ENCODE measurements around the gene SLC34A3.
"Not testable (repeated sequence)": the region's sequence is repeated elsewhere in the genome, so short reads cannot be mapped to it uniquely, and the experiment has no call there.

Gene SLC34A3

DNA sequence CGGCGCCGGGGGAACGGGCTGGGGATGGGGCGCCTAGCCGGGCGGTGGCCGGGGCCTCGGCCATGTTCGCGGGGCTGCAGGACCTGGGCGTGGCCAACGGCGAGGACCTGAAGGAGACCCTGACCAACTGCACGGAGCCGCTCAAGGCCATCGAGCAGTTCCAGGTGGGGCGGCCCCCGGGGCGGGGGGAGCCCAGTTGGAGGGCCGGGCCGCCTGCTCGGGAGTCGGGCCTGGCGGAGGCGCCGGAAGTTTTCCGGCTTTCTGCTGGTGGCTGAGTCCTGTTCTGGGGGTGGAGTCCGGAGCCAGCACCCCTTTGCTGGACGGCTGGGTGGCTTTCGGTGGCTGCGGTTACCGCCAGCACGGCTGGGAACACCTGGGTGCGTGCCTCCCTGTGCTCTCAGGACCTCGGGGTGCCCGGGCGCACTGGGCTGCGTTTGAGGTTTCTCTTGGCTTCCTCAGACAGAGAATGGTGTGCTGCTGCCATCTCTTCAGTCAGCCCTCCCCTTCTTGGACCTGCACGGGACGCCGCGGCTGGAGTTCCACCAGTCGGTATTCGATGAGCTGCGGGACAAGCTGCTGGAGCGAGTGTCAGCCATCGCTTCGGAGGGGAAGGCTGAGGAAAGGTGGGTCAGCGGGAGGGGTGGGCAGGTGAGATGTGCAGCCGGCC lies 24.9 kb downstream of the SLC34A3 start:
- peak; percentile 75 for DNase-seq (ENCODE audit: low spot score)

DNA sequence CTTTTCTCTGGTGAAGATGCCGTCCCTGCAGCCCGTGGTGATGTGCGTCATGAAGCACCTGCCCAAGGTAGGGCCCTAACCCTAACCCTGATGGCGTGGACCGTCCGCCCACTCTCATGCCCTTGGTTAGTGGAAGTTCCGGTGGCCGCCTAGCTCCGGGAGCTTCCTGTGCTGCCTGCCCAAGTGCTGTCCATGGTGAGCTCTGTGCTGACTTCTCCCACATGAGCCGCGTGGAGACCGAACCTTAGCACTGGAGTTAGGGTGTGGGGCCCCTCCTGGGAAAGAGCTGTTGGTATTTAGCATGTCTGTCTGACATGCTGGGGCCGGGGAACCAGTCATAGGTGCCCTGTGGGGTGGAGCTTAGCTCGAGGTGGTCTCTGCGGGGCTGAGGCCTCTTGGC lies 25.7 kb downstream of the SLC34A3 start:
- no peak for DNase-seq (ENCODE audit: low spot score)

DNA sequence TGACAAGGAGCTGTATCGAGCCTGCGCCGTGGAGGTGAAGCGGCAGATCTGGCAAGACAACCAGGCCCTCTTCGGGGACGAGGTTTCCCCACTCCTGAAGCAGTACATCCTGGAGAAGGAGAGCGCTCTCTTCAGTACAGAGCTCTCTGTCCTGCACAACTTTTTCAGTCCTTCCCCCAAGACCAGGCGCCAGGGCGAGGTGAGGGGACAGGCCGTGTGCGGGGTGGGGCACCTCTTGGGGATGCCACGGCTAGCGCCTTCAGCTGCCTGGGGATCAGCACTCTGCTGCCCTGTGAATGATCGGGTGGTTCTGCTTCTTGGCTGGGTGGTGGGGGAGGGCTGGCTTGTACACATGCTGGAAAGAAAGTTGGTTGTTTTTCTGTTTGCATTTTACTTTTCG lies 26.2 kb downstream of the SLC34A3 start:
- DNase-seq (ENCODE audit: low spot score): no peak

DNA sequence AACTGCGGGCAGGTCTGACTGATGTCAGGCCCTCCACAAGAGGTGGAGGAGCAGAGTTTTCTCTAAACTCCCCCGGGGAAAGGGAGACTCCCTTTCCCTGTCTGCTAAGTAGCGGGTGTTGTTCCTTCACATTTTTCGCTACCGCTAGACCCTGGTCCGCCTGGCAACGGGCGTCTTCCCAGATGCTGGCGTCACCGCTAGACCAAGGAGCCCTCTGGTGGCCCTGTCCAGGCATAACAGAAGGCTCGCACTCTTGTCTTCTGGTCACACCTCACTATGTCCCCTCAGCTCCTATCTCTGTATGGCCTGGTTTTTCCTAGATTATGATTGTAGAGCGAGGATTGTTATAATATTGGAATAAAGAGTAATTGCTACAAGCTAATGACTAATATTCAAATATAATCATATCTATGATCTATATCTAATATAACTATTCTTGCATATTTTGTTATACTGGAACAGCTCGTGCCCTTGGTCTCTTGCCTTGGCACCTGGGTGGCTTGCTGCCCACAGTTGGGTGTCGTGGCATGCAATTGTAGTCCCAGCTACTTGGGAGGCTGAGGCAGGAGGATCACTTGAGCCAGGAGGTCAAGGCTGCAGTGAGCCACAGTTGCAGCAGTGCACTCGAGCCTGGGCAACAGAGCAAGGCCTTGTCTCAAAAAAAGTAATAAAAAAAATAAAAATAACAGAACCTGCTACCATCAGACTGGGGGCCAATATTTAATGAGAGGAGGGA lies 31.6 kb downstream of the SLC34A3 start:
- DNase-seq (ENCODE audit: low spot score): not testable (repeated sequence)

DNA sequence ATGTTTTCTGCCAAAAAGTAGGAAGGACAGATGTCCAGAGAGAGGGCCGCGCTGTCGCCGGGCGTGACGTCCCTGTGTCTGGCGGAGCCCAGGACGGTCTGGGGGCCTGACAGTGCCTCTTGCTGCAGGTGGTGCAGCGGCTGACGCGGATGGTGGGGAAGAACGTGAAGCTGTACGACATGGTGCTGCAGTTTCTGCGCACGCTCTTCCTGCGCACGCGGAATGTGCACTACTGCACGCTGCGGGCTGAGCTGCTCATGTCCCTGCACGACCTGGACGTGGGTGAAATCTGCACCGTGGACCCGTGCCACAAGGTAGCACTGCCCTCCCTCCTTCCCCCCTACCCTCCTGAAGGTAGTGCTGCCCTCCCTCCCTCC lies 32.2 kb downstream of the SLC34A3 start:
- DNase-seq (ENCODE audit: low spot score): no peak

DNA sequence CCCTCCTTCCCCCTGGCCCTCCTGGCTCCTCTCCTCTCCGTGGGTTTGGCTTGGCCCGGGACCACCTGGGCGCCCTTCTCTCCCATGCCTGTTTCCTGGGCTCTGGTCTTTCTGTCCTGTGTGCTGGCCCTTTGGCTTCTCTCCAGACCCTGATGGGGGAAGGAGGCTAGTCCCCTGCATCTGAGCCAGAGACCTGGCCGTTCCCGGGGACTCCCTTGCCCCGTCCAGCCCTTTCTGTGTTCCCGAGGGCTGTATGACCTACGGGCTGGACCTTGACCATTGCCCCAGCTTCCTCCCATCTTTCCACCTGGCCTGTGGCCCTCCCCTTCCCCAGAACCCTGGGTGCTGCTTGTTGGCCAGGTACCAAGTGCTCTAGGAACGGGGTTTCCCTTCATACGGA lies 32.8 kb downstream of the SLC34A3 start:
- no peak for DNase-seq (ENCODE audit: low spot score)

DNA sequence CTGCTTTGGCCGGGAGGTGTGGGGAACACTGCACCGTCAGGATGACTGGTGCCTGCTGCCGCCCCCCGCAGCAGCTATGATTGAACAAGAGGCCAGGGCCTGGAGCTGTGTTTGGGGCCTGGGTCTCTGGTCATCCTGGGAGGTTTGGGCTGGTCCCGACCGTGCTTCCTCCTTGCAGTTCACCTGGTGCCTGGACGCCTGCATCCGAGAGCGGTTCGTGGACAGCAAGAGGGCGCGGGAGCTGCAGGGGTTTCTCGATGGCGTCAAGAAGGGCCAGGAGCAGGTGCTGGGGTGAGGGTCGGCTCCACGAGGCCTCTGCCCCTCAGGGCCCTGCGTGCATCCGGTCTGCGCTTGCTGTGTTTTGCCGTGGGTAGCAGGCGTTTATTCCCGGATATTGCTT lies 33.4 kb downstream of the SLC34A3 start:
- DNase-seq (ENCODE audit: low spot score): no peak

DNA sequence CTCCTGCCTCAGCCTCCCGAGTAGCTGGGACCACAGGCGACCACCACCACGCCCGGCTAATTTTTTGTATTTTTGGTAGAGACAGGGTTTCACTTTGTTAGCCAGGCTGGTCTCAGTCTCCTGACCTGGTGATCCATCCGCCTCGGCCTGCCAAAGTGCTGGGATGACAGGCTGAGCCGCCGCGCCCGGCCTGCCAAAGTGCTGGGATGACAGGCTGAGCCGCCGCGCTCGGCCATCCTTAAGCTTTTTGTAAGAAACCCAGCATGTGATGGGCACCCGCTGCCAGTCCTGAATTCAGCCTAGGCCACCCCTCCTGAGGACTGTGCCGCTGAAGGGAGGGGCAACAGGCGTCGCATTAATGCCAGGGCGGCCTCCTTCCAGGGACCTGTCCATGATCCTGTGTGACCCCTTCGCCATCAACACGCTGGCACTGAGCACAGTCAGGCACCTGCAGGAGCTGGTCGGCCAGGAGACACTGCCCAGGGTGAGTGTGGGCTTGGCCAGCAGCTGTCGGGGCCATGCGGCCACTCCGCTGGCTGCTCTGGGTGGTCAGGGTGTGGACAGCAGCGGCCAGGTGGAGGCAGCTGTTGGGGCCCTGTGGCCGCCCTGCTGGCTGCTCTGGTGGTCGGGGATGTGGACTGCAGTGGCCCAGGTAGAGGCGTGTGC lies 34.9 kb downstream of the SLC34A3 start:
- no peak for DNase-seq (ENCODE audit: low spot score)

DNA sequence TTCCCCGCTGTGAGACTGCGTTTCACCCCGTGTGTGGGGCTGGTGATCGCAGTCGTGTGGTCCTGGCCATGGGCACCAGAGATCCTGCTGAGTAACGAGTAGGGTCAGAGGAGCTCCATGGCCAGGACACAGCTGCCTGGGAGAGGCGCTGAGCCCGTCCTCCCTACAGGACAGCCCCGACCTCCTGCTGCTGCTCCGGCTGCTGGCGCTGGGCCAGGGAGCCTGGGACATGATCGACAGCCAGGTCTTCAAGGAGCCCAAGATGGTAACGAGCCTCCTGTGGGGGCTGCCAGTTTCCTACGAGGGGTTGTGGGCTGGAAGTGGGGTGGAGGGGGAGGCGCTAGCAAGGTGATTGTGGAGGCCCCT lies 35.4 kb downstream of the SLC34A3 start:
- no peak for DNase-seq (ENCODE audit: low spot score)

DNA sequence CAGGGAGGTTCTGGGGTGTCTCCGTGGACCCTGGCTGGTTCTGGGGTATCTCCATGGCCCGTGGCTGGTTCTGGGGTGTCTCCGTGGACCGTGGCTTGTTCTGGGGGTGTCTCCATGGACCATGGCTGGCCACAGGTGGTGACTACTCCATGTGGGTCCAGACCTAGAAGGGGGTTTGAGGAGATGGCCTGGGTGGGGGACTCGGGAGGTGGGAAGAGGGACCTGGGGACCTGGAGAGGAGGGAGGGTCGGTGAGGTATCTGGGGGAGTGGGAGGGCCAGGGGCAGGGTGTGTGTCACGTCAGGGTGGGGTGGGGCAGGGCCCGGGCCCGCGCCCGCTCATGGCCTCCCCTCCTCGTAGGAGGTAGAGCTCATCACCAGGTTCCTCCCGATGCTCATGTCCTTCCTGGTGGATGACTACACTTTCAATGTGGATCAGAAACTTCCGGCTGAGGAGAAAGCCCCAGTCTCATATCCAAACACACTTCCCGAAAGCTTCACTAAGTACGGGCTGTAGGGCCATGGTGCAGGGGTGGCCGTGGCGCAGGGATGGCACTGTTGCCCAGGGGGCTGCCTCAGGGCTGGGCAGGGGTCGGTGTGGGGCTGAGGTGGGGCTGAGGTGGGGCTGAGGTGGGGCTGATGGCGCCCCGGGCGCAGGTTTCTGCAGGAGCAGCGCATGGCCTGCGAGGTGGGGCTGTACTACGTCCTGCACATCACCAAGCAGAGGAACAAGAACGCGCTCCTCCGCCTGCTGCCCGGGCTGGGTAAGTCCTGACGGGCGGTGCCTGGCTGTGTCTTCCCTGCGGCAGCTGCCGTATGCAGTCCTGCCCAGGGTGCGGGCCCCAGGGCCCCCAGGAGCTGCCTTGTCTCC lies 36.1 kb downstream of the SLC34A3 start:
- DNase-seq (ENCODE audit: low spot score): no peak

DNA sequence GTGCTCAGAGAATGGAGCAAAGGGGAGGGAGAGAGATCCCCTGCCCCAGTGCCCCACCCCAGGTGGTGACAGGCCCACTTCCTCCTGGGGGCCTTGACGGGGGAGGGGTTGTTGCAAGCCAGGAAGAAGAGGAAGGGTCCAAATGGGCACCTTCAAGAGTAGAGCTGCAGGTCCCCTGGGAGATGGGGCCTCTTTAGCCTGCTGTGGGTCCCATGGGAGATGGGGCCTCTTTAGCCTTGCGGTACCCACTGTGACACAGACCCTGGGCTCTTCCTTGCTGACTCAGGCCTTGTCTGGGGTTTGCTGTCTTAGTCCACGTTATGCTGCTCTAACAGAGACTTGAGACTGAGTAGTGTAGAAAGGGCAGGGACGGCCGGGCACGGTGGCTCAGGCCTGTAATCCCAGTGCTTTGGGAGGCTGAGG lies 37.2 kb downstream of the SLC34A3 start:
- no peak for DNase-seq (ENCODE audit: low spot score)

DNA sequence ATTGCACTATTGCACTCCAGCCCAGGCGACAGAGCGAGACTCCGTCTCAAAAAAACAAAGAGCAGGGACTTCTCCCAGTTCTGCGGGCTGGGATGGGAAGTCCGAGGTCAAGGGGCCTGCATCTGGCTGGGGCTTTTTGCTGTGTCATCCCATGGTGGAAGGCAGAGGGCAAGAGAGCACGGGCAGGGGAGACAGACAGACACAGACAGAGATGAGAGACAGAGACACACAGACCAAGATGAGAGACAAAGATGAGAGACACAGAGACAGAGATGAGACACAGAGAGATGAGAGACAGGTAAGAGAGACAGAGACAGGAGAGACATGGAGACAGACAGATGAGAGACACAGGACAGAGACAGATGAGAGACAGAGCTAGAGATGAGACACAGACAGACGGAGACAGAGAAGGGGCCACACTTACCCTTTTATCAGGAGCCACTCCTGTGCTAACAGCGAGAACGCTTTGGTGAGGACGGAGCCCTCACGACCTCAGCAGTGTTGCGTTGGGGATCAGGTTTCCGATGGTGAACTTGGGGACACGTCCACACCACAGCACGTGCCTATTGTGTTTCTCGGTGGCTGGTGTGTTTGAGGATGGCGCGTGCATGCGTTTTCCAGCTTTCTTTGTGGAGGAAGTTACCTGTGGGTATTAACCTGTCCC lies 38.0 kb downstream of the SLC34A3 start:
- DNase-seq (ENCODE audit: low spot score): no peak

DNA sequence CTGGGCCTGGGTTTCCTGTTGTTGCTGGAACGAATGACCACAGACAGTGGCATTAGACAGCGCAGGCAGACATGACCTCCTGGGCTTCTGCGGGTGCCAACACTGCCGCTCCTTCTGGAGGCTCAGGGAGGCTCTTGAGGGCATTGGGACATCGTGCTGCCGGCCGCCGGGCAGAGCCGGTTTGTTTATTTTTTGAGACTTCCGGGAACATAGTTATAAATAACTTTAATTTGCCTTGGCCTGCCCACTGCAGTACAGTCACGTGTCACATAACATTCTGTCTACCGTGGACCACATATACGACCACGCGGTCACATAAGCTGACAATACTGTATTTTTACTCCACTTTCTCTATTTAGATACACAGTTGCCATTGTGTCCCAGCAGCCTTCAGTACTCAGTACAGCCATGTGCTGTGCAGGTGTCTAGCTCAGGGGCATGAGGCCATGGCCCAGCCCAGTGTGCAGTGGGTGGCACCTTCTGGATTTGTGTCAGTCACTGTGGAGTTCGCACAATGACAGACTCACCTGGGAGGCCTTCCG lies 38.6 kb downstream of the SLC34A3 start:
- DNase-seq (ENCODE audit: low spot score): no peak

DNA sequence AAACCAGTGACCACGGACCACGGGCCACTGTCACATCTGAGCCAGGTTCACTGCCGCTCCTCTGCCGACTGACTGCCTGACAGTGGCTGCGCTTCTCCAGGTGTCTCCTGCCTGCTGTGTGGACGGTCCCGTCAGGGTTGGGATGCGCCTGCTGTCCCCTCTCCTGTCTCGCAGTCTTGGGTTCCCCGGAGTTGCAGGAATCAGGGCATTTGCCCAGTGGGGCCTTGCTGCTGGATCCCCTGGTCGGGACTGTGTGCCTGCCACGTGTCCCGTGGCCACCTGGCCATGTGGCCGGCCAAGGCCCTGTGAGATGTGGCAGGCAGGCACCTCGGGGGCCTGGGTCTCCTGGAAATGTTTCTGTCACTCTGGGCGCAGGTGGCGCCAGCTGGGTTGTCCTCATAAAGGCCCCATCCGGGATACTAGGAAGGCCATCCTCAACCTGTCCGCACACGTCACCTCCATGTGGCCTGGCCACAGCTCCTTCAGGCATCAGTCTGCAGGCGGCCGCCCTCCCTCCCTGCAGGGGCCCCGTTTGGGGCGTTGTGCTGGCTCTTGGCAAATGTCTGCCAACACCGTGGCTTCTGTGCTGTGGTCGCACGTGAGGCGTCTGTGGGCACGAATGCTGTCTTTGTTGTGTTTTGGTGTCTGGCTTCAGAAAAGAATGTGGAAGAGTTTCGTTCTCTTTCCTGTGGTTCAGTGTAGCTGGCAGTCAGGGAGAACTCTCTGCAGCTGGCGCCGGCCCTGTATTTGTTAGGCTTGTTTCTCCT lies 40.4 kb downstream of the SLC34A3 start:
- DNase-seq (ENCODE audit: low spot score): no peak

DNA sequence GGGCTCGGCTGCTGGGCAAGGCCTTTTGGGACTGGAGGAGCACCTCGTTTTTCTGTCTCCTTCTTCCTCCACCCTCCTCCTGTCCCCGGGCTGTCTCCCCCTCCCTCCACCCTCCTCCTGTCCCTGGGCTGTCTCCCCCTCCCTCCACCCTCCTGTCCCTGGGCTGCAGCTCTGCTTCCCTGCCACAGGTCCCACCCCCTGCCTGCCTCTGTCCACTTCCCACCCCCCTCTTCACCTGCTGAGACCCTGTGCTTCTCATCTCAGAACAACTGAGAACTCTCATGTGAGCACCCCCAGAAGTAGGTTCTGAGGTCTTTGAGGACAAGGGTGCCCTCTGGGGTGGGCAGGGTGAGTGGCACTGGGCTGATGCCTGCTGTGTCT lies 41.0 kb downstream of the SLC34A3 start:
- DNase-seq (ENCODE audit: low spot score): no peak

DNA sequence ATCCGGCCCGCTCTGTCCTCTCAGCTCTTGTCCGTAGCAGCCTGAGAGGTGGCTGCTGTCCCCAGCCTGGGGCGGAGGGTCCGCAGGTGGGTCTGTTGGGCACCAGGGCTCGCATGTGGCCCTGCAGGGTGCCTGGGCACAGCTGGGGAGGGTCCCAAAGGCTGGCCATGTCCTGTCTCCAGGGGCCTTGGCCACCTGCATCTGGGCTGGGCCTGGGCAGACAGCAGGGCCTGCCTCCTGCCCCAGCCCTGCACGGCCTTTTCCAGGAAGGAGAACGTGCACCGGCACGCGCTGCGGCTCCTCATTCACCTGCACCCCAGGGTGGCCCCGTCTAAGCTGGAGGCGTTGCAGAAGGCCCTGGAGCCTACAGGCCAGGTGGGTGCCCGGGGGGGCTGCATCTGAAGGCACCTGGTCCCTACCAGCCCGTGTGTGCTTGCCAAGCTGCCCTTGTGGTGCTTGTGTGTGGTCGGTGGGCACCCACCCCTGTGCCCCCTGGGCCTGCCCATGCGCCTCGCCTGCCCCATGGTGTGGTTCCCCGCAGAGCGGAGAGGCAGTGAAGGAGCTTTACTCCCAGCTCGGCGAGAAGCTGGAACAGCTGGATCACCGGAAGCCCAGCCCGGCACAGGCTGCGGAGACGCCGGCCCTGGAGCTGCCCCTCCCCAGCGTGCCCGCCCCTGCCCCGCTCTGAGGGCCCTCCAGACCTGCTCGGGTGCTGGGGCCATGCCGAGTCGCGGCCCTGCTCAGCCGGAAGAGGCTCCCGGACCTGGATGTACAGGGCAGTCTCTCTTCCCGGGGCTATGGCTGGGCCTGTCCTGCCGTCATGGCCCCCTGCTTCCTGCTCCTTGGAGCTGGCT lies 41.8 kb downstream of the SLC34A3 start:
- DNase-seq (ENCODE audit: low spot score): no peak

DNA sequence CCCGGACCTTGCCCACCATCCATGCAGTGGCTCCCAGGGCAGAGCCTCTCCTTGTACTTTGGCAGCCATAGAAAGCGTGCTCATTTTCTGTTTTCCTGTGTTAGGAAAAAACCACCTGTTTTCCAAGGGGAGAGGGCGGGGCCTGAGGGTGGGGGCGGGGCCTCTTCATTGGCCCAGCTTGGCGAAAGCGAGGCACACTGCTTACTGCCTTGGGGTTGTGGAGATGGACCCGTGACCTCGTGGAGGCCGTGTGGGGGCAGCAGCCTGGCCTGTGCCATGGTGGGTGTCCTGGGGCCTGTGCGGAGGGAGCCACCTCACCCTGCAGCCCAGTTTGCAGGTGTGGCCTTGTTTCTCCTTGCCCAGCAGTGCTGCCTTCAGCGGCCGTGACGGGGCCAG lies 42.4 kb downstream of the SLC34A3 start:
- no peak for DNase-seq (ENCODE audit: low spot score)

DNA sequence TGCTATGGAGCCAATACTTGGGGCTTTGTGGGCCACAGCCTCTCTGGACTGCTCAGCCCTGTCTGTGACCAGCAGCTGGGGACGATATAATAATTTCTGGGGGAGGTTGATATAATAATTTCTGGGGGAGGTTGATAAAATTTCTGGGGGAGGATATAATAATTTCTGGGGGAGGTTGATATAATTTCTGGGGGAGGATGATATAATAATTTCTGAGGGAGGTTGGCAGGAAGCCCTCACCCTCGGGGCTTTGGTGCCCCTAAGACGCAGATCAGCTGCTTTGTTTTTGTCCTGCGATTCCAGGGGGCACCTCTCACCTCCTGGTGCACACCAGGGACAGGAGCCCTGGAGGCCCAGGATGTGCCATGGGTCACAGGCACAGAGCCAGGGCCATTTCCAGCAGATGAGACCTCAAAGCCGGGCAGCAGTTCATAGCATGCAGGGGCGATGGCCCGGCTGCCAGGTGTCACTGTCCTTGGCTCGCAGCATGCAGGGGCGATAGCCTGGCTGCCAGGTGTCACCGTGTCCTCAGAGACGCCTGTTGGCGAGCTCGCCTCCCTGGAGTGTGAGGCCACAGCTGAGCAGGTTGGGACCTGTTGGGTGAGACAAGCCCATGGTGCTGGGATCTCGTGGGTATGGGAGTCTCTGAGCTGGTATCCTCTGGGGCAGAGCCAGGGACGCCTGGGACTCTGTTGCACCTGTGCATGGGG lies 43.1 kb downstream of the SLC34A3 start:
- no peak for DNase-seq (ENCODE audit: low spot score)

DNA sequence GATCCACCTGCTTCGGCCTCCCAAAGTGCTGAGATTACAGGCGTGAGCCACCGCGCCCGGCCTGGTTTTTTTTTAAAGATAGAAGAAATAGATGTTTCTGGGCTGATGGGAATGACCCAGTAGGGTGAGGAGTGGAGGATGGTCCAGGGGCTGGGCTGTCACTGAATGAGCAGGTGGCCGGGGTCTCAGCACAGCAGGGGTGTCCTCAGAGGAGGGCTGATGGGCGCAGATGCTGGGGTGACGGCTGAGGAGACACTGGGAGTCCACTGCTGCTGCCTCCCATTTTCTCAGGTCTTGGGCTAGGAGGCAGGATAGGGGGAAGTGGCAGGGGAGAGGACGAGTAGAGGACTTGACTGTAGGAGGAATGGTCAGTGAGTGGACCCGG lies 44.5 kb downstream of the SLC34A3 start:
- DNase-seq (ENCODE audit: low spot score): no peak

Data from HuH-7 (cell line).